HG03139 (cell line): ENCODE data around the gene TCP11L2.
"Not testable (repeated sequence)": the region's sequence is repeated elsewhere in the genome, so short reads cannot be mapped to it uniquely, and the experiment has no call there.

Source experiments
- ATAC-seq: cut with Tn5 transposase; IDR thresholded peaks from one replicate; pipeline ENCODE4 v1.9.1; 2021; ENCODE audit not compliant: unreplicated experiment

TCP11L2 gene

DNA sequence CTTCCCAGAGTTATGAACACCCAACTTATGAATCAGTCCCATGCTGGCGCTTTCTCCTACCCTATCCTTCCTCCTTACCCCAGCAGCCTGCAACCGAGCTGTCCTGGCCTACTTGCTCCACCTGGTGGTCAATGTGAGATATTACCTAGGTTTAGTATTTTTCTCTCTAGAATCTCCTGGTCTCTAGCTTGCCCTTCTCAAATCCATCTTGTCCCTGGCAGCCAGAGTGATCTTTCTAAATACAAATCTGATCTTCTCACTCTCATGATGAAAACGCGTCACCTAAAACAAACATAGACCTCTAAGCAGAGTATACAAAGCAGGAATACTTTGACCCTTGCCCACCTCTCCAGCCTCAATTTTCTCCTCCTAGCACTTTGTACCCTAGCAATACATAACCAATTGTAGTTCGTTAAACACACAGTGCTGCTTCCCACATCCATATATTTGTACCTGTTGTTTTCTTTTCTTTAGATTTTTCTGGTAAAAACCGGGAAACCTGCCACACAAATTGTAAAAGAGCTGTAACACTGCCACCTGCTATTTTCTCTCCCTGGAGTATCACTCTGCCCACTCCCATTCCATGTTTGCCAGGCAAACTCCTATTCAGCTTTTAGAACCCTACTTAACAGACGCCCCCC, 20.0 kb upstream of the TCP11L2 start:
- ATAC-seq, result no peak

DNA sequence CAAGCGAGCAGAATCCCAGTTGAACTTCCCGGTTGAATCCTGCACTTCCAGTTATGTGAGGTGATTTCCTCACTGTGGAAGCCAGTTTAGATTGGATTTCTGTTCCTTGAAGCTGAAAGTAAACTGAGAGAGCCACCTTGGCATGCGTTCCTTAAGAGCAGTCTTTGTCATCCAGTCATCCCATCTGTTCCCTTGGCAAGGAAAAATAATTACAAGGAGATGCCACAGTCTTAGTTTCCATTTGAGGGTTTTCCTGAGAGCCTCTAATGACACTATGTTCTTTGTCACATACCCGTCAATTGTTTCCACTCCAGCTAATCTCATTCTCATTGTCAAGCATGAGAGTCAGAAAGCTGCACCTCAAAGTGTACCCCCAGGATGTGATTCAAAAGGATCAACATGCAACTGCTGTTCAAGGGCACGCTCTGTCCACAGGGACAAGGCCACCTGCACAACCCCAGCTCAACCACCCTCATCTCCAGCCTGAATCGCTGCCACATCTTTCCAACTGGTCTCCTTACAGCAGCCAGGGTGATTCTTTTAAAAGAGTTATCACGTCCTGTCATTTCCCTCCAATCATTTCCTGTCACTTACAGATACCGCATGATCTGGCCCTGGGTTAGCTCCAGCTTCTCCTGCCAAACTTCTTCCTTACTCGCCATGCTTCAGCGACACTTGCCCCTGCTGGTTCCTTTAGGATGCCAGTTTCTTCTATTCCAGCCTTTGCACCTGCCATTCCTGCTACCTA, 18.0 kb upstream of the TCP11L2 start:
- ATAC-seq, result no peak

DNA sequence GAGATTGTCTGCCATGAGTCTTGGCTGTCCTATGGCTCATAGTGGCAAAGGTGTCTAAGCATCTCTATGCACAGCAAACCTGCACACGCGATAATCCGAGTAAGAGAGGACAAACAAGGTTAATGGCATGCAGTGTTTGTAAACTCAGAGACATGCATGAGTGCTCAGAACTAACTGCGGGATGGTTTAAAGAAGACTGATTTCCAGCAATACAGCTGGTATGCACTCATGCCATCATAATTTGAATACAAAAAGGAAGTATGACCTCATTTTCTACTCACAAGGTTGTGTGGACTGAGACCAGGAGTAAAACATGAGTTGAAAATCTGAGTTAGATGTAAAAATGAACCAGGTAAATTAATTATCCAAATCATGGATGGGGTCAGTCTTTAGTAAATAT, 16.6 kb upstream of the TCP11L2 start:
- no peak for ATAC-seq

DNA sequence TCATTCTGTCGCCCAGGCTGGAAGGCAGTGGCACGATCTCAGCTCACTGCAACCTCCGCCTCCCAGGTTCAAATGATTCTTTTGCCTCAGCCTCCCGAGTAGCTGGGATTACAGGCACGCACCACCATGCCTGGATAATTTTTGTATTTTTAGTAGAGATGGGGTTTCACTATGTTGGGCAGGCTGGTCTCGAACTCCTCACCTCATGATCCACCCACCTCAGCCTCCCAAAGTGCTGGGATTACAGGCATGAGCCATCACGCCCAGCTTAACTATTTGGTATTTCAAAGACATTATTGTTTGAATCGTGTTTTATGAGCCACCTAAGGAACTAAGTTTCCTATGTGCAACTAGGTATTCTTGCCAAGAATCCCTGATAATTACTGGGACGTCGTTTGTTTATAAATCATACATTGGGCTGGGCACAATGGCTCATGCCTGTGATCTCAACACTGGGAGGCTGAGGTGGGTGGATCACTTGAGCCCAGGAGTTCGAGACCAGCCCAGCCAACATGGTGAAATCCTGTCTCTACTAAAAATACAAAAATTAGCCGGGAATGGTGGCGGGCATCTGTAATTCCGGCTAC, 15.9 kb upstream of the TCP11L2 start:
- not testable (repeated sequence) for ATAC-seq

DNA sequence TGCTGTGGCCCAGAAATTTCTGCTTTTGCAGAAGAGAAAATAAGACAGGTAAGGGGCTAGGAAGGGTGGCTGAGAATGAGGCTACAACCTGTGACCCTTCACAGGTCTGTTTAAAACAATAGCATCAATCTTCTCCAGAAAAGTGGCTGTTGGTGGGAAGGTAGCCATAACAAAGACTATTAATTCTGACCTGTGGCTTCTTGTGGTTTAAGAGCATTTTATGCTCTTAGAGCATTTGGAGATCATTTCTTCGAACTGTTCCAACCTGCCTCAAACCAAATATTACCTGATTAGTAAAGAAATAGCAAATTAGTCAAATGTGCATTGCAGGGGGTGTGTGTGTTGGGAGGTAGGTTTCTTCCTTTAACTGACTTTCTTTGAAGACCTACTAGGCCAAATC, 15.2 kb upstream of the TCP11L2 start:
- no peak for ATAC-seq

DNA sequence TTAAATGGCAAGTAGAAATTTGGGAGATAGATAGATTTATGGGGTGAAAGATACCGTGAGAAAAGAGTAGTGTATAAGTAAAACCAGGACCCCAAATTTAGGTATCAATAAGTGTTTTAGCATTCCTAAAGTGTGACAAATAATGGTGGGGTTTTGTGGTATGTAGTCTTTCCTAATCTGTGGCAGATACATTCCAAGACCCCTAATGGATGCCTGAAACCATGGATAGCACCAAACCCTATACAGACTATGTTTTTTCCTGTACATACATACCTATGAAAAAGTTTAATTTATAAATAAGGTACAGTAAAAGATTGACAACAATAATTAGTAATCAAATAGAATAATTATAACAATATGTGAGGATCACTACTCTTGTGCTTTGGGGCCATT, 14.4 kb upstream of the TCP11L2 start:
- ATAC-seq, result no peak

DNA sequence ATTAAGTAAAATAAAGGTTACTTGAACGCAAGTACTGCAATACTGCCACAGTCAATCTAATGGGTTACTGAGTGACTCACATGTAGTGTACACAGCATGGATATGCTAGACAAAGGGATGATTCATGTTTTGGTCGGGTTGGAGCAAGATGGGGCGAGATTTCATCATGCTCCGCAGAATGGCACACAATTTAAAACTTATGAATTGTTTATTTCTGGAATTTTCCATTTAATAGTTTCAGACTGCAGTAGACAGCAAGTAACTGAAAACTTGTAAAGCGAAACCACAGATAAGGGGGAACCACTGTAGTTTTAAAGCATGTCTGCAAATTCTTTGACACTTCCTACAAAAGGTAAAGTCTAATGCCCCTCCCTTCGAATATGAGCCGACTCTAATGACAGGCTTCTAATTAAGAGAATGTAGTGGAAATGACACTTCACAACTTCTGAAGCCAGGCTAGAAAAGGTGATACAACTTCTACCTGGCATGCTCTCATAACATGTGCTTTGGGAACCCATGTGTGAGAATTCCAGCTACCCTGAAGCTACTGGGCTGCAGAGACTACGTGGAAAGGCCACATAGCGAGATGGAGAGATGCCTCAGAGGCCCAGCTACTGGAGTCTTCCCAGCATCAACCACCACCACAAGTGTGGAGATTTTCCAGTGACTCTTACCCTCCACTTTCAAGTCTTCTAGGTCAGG, 13.9 kb upstream of the TCP11L2 start:
- ATAC-seq, result no peak

DNA sequence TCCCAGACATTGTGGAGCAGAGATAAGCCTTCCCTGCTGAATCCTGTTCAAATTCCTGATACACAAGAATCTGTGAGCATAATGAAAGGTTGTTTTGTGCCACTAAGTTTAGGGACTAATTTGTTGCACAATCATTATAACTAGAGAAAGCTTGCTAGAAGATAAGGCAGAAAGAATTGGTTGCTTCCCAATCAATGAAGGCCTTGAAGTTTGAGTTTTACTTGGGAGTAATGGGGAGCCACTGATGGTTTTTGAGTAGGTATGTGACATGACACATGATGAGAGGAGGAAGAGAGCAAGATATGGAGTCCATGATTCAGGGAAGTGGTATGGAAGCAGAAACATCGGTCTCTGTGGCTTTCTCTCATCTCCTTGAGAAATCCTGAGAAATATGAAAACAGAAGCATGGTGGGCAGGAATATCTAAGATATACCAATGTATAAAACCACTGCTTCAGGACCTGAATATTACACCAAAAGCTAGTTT, 13.3 kb upstream of the TCP11L2 start:
- no peak for ATAC-seq

DNA sequence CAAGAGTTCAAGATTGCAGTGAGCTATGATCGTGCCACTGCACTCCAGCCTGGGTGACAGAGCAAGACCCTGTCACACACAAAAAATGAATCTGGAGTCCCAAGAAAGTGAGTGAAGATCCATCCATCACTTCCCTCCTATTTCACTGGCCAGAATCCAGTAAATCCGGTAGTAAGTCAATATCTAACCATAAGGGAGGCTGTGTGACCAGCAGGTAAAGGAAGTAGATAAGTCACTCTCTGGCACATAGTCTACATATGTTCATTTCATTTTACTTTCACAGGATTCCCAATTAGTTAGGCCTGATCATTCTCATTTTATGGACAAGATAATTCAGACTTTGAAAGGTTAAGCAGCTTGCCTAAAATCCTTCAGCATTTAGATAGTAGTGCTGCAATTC, 11.9 kb upstream of the TCP11L2 start:
- no peak for ATAC-seq

DNA sequence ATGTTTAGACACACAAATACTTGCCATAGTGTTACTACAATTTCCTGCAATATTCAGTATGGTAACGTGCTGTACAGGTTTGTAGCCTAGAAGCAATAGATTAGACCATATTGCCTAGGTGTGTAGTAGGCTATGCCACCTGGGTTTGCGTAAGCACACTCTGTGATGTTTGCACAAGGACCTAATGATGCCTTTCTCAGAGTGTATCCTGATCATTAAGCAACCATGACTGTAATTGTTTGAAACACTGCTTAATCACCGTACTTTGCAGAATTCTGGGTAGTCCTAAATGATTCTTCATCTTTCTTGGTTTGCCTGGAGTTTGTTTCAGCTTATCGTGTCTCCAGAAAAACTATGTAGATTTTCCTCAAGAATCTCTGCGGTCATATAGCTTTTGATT, 11.2 kb upstream of the TCP11L2 start:
- ATAC-seq, result no peak

DNA sequence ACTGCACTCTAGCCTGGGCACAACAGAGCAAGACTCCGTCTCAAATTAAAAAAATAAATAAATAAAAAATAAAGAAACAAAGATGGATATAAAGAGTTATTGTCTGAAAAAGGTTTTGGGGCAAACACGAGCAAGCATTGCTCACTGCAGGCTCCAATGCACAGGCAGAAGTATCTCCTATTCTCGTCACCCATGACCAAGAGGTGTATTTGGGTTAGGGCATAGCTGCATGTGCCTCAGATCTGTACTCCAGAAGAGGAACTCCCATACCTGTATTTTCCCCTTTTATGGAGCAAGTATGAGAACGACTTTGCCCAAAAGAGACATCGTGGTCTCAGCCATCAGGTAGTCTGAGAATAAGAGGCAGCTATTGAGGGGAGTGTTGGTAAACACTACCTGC, 10.2 kb upstream of the TCP11L2 start:
- no peak for ATAC-seq

DNA sequence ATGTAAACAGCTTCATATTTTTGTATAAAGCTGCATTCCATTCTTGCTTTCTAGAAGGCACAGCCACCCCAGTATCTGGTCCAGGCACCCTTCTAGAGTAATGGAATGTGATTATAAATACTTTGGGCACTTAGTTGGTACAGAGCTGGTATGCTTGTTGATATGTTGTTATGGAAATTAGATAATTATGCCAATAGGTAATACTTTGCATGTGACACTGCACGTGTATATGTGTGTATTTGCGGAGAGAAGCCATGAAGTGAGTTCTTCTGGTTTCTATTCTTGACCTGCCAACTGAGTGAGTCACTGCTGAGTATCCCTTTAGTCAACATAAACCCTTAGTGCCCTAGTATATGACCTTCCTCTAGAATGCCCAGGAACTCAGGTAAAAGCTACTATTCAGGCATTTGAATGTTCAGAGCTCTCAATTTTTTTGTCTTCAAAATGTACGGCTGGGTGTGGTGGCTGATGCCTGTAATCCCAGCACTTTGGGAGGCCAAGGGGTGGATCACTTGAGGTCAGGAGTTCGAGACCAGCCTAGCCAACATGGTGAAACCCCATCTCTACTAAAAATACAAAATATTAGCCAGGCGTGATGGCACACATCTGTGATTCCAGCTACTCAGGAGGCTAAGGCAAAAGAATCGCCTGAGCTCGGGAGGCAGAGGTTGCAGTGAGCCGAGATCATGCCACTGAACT, 6.2 kb upstream of the TCP11L2 start:
- ATAC-seq, result no peak

DNA sequence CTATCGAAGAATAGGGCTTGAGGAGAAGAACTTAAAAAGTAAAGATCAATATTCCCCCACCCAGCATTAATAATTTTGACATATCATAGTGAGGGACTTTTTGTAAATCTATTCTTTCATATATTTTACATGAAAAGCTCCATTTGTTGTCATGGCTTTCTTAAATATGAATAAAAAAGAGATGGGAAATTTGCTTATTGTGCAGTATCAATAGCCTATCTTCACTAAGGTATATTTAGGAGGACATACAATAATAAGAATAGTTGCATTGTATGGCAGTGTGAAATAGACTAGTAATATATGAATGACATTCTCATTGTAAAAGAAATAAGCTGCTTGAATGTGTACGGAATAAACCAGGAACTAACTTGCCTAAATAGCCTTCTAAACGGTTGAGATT, 5.5 kb upstream of the TCP11L2 start:
- ATAC-seq, result no peak

DNA sequence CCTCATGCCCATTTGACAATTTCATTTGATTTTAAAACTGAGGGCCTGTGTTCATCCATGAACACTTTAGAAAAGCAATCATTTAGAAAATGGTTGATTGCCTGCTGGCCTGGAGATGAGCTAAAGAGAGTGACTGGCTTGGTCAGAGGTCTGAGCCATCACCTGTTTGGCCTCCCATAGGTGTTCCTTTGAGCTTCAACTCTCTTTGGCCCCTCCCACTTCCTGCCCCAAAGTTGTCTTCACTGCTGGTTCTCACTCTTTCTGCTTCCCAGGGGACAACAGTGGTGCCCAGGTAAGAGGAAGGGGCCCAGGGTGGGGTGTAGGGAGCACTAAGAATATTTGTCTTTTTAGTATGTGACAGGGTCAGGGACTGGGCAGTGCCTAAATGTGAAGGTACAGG, 4.9 kb upstream of the TCP11L2 start:
- ATAC-seq, result no peak

DNA sequence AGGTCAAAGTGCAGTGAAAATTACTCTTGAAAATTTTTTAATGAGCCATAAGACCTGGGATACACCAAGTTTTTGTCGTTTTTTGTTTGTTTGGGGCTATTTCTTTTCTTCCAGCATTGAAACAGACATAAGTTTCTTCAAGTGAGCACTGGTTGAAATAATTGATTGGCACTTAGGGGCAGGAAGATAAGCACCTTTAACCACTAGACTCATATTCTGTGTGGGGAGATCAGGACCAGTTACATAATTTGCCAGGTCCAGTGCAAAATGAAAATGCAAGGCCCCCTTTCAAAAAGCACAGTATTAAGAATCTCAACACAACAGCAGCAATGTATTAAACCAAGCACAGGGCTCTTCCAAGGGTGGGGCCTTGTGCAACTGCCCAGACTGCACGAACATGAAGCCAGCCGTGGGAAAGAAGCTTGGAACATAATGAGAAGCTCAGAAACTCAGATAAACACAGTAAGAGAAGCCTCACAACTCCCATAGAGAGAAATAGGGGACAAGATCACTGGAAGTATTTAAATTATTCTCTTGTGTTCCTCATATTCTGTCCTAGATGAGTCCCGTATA, 3.2 kb upstream of the TCP11L2 start:
- no peak for ATAC-seq

DNA sequence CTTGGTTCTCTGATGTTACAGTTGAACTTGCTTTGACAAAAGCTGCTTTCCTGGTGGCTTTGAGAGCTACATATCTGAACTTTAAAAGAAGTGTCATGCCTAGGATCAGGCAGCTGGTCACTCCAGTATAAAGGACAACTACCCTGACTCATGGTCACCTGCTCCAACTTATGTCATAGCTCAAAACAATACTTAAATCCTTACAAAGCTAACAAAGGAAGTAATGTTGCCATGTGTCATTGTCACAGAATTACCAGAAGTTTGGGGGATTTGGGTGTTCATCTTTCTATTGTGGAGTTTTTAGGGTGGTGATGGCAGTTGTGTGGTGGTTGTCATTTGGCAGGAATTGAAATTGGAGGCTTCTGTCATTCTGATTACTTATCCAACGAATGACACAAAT, 1.8 kb upstream of the TCP11L2 start:
- no peak for ATAC-seq

DNA sequence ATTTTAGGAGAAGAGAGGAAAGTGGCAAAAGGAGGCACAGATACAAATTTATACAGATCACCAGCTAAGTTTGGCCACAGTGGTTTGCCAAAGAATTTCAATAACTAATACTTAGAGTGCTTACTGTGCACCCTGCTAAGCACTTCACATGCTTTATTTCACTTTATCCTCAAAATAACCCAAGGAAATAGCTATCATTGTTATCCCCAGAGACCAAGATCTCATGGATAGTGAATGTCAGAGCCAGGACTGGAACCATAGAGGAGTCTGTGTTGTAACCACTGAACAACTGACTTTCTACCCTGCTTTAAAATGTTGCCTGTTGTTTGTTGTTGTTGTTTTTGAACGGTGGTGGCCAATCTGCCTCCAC, 1.3 kb upstream of the TCP11L2 start:
- no peak for ATAC-seq

DNA sequence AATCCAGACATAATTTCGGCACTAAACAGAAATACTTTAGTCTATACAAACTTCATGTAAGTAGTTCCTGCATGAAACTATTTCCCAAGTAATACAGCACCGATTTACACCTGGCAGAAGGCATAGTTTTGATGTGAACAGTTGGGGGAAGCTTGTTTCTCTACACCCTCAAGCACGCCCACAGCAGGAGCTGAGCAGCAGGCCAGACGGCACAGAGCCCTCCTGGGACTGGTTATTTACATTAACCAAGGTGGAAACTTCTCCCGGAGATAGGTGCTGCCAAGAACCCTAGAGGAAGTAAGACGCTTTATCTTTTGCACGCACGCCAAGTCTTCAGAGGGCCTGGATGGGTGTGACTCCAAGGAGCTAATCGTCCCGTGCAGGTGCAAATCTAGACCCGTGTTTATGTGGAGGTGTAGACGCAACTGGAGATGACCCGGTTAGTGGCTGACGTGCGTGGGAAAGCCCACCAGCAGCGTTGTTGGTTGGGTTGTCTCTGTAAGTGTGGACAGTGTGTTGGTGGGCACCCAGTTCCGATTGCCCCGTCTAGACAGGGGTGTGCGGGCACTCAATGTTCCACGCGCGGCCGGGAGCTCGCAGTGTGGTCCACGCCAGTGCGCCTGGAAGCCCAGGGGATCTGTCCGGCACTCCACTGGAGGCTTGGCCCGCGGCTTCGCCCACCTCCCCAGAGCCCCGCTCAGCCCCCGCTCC, 767 bp upstream of the TCP11L2 start:
- peak; percentile 65 for ATAC-seq

DNA sequence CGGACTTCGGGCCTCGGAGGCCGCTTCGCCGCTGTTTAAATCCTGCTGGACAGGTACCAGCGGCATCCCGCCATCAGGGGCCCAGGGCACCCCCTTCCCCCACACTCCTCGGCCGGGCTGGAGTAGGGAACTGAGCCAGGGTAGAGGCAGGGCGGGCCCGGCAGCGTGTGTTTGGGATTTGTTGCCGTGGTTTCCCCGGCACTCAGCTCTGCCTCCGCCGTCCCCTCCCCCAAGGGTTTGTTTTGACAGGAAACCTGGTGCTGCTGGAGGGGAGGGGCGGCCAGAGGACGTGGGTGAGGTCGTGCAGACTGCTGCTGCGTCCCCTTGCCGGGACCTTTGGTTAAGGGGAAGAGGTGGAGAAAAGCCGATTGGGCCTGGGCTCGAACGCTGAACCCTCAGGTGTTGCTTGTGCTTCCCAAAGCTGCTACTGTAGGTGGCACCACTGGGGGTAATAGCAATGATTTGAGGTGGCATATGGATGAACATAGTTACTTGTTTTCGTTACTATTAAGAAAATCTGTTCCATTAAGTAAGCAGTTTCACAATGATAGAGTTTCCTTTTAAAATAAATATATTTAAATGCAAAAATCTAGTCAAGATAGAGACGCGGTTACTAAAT, 778 bp downstream of the TCP11L2 start:
- ATAC-seq, result no peak

DNA sequence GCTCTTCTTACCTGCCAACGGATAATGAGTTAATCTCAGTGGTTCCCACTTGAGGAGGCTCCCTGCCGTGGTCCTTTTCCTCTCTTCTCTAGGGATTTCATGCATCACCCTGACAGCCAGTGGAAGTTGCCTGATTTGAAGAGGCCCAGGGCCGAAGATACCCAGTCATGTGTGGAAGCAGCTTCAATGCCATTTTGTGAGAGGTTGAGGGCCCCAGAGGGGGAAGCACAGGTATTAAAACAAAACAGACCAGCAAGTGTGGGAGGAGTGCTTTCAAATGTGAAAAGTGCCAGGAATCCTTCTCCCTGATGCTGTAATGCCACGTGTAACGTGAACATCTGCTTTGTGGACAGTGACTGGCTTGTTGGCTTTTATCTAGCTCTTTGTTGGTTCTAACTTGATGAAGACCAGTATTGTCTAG, 1.5 kb downstream of the TCP11L2 start:
- ATAC-seq, result no peak
